ENCODE data around the gene CTU2. TPM values are rescaled to one million over a fixed set of nuclear protein-coding genes. Genes with fewer than 3 reads are reported as not detected.

CTU2 gene
- total RNA-seq (2022; extraction: Qiagen RNA extraction) = 22.5 to 35.2 TPM (median 34.2 TPM) in 5 replicates

DNA sequence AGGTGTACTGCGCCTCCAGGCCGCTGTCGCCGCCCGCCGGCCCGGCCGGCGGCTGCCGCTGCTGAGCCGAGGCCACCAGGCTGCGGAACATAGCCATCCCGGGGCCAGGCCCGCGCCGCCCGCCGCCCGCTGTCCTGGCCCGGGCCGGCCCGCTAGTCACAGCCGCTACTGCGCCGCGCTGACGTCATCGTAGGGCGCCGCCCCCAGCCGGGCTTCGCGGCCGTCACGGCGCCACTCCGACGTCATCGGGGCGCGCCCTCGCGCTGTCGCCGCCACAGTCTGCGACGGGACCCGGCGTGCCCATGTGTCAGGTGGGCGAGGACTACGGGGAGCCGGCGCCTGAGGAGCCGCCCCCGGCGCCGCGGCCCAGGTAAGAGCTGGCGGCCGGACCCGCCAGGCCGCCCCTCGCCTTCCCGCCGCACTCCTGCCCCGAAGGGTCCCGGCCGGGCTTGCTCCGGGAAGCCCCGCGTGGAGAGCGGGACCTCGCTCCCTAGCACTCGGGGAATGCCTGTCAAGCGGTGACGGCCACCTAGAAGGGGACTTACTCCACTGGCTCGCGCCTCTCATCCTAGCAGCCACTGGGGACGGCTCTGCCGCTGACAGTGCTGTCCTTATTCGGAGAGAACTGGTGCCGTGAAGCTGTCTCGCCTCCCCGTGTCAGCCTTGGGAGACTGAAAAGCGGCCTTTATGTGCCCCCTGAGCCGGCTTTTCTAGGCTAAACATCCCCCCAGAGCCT lies at the start of gene CTU2, which contains the start of gene RNF166:
TSS of gene CTU2 (plus strand) at position 275 of the 736 bp plus-strand sequence. CDS start at position 303, 28 bp downstream.
TSS of gene RNF166 (minus strand) at position 180 of the 736 bp plus-strand sequence. CDS start at position 97, 83 bp downstream.

DNA sequence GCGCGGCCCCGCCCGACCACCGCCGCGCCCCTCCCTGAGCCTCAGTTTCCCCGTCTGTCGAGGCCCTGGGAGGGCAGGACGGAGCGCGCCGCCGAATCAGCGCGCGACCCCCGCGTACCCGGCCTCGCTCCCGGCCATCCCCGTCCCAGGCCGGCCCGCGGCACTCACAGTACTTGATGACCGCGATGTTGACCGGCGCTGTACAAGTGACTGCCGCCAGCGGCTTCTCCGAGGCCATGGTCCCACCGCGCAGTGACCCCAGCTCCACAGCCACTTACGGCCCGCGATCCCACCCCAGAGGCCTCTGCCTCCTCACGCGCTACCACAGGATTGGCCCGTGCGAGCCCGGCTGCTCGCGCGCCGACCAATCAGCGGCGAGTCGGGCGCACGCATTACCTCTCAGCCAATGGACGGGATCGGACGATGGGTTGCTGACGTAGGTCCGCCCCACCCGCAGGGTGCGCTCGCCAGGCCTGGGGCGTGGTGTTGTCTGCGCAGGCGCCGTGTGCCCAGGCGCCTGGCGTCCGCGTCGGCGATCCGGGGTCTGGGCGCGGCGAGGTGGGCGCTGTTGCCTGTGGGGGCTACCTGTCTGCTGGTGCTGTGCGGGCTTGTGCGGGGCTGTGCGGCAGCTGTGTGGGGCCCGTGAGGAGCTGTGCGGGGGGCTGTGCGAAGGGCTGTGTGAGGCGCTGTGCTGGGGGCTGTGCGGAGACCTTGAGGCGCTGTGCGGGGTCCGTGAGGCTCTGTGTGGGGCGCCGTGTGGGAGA lies 43.3 kb upstream of the CTU2 start, which contains the start of gene MVD:
TSS of gene MVD (minus strand) at position 249 of the 764 bp plus-strand sequence. CDS start at position 238, 11 bp downstream.

DNA sequence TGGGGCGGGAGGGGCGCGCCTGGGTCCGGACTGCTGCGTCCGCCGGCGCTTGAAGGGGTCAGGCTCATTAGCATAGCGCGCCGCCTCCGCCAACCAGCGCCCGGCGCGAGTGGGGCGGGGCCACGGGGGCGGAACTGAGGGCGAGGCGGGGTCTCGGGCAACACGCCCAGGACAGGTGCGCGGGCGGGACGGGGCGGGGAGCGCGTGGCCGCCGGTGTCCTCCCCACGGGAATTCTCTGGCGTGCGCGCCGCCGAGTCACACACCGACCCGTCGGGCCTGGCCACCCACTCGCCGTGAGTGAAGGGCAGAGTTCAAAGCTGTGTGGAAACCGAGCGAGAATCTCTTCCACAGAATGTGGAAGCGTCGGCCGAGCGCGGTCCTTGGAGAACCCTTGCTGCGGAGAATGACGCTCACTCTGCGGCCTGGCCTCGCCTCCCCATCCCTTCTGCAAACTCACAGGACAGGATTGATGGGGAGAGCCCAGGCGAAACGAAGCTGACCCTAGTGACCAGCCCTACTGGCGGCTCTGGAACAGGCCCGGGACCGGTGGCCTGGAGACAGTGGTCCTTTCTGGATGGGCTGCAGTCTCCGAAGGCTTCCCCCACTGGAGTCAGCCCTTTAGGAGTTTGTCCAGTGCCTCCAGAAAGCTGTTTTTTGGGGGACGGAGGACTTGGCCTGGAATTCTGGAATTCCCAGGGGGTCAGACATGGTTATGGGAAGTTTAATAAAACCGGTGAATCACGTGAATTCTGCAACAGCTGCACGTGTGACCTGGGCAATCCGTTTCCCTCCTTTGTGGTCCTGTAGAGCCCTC lies 19.7 kb upstream of the CTU2 start, which contains the start of gene SNAI3:
TSS of gene SNAI3 (minus strand) at position 69 of the 815 bp plus-strand sequence. CDS start 101 bp downstream, outside the sequence.

Other genes with a start within 250 kb of the CTU2 start
- 45.1 to 52.5 TPM (median 51.5 TPM) in 5 replicates for gene ZC3H18, start 136.1 kb upstream of the CTU2 start, total RNA-seq (2022; extraction: Qiagen RNA extraction)
- gene IL17C, start 67.9 kb upstream of the CTU2 start, total RNA-seq (2022; extraction: Qiagen RNA extraction) = 0.13 TPM in 1 of 5 replicates, not detected in the others
- gene CYBA, start 55.5 kb upstream of the CTU2 start, total RNA-seq (2022; extraction: Qiagen RNA extraction) = 229 to 328 TPM (median 298 TPM) in 5 replicates
- gene MVD, start 43.4 kb upstream of the CTU2 start, total RNA-seq (2022; extraction: Qiagen RNA extraction) = 14.9 to 24.1 TPM (median 23.4 TPM) in 5 replicates
- gene SNAI3, start 20.0 kb upstream of the CTU2 start, total RNA-seq (2022; extraction: Qiagen RNA extraction) = 0.07 to 0.23 TPM (median 0.16 TPM) in 5 replicates
- 11.8 to 20.1 TPM (median 16.7 TPM) in 5 replicates for gene RNF166, start 95 bp upstream of the CTU2 start, total RNA-seq (2022; extraction: Qiagen RNA extraction)
- 101 to 154 TPM (median 139 TPM) in 5 replicates for gene PIEZO1, start 78.7 kb downstream of the CTU2 start, total RNA-seq (2022; extraction: Qiagen RNA extraction)
- 24.3 to 34.5 TPM (median 31.0 TPM) in 5 replicates for gene CDT1, start 97.3 kb downstream of the CTU2 start, total RNA-seq (2022; extraction: Qiagen RNA extraction)
- gene APRT, start 105.4 kb downstream of the CTU2 start, total RNA-seq (2022; extraction: Qiagen RNA extraction) = 318 to 449 TPM (median 401 TPM) in 5 replicates
- 34.7 to 47.1 TPM (median 46.9 TPM) in 5 replicates for gene GALNS, start 150.4 kb downstream of the CTU2 start, total RNA-seq (2022; extraction: Qiagen RNA extraction)
- 93.2 to 131 TPM (median 108 TPM) in 5 replicates for gene TRAPPC2L, start 150.6 kb downstream of the CTU2 start, total RNA-seq (2022; extraction: Qiagen RNA extraction)
- gene PABPN1L, start 160.2 kb downstream of the CTU2 start, total RNA-seq (2022; extraction: Qiagen RNA extraction) = not detected in 5 replicates

Measured in A549 treated with Mapracorat at 1 μM for 4 hours (cell line).